SK-N-SH treated with all-trans-retinoic acid at 6 μM for 48 hours (cell line): ENCODE results near the gene PUM1.

Source experiments
- BACH2 ChIP-seq: fragments of 250-450 bp; sonication (Bioruptor Pico); IDR thresholded peaks from 2 replicates; pipeline ENCODE4 v1.9.0; 2021; ENCODE audit warnings: mild to moderate bottlenecking, borderline replicate concordance
- OSR1 ChIP-seq: fragments of 250-450 bp; sonication (Bioruptor Pico); IDR thresholded peaks from 2 replicates; pipeline ENCODE4 v1.8.0; 2022; ENCODE audit warnings: moderate library complexity, mild to moderate bottlenecking, inconsistent platforms
- RARB ChIP-seq: fragments of 250-450 bp; sonication (Bioruptor Pico); IDR thresholded peaks from 2 replicates; pipeline ENCODE4 v1.8.0; 2021; ENCODE audit warnings: mild to moderate bottlenecking, moderate library complexity
- ZFP3 ChIP-seq: fragments of 250-450 bp; sonication (Bioruptor Pico); IDR thresholded peaks from 2 replicates; pipeline ENCODE4 v1.5.0; 2020; ENCODE audit warnings: mild to moderate bottlenecking, moderate library complexity
- TF ChIP-seq, protein P1 (sequence below): fragments of 250-450 bp; sonication (Bioruptor Pico); IDR thresholded peaks from 2 replicates; pipeline ENCODE4 v1.8.0; 2021; ENCODE audit warnings: low read depth, mild to moderate bottlenecking, moderate library complexity, borderline replicate concordance
- TF ChIP-seq, protein P2 (sequence below): fragments of 250-450 bp; sonication (Bioruptor Pico); IDR thresholded peaks from 2 replicates; pipeline ENCODE4 v1.8.0; 2020; ENCODE audit warnings: mild to moderate bottlenecking, moderate library complexity, borderline replicate concordance

DNA sequence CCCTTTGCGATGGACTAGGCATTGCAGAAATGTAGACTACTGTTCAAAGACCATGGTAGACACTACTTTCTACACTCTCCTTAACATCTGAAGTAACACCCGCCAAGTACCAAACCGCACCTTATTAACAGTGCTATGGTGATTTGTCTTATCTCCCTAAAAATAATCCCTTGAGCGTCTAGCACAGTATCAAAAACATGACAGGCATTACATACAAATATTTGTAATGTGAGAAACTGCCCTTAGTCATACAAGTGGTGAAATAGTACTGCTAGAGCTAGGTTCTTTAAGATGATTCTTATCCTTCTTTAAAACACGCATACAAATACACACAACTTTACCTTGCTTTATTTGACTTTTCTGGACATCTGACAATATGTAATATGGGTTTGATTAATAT lies 27.2 kb downstream of the PUM1 start:
- no peak for TF ChIP-seq ZFP3 (CRISPR knock-in tag)
- no peak for TF ChIP-seq BACH2 (CRISPR knock-in tag)
- TF ChIP-seq RARB (CRISPR knock-in tag) = no peak
- TF ChIP-seq, protein P1, sequence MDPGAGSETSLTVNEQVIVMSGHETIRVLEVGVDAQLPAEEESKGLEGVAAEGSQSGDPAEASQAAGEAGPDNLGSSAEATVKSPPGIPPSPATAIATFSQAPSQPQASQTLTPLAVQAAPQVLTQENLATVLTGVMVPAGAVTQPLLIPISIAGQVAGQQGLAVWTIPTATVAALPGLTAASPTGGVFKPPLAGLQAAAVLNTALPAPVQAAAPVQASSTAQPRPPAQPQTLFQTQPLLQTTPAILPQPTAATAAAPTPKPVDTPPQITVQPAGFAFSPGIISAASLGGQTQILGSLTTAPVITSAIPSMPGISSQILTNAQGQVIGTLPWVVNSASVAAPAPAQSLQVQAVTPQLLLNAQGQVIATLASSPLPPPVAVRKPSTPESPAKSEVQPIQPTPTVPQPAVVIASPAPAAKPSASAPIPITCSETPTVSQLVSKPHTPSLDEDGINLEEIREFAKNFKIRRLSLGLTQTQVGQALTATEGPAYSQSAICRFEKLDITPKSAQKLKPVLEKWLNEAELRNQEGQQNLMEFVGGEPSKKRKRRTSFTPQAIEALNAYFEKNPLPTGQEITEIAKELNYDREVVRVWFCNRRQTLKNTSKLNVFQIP = no peak
- TF ChIP-seq, protein P2, sequence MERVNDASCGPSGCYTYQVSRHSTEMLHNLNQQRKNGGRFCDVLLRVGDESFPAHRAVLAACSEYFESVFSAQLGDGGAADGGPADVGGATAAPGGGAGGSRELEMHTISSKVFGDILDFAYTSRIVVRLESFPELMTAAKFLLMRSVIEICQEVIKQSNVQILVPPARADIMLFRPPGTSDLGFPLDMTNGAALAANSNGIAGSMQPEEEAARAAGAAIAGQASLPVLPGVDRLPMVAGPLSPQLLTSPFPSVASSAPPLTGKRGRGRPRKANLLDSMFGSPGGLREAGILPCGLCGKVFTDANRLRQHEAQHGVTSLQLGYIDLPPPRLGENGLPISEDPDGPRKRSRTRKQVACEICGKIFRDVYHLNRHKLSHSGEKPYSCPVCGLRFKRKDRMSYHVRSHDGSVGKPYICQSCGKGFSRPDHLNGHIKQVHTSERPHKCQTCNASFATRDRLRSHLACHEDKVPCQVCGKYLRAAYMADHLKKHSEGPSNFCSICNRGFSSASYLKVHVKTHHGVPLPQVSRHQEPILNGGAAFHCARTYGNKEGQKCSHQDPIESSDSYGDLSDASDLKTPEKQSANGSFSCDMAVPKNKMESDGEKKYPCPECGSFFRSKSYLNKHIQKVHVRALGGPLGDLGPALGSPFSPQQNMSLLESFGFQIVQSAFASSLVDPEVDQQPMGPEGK (CRISPR knock-in tag) = no peak
- TF ChIP-seq OSR1 = no peak
